Neuronal stem cell (in vitro differentiated cells): Measurements from ENCODE around the gene NCOA3.
"Not testable (repeated sequence)": the region's sequence is repeated elsewhere in the genome, so short reads cannot be mapped to it uniquely, and the experiment has no call there.

Source experiments
- DNase-seq: peaks from one replicate; pipeline ENCODE4 v3.0.0-alpha.2; 2013; ENCODE audit warnings: low spot score
- H2AFZ ChIP-seq: one replicate; pipeline ENCODE4 v1.6.1; 2013; ENCODE audit warnings: mild to moderate bottlenecking, low read length, inconsistent platforms
- H2AK5ac ChIP-seq: 2 replicates; pipeline ENCODE4 v1.6.1; 2013; ENCODE audit warnings: low read depth, mild to moderate bottlenecking, inconsistent platforms, low read length, moderate library complexity, mixed read lengths
- H2BK120ac ChIP-seq: 2 replicates; pipeline ENCODE4 v1.6.1; 2013; ENCODE audit warnings: low read depth, mild to moderate bottlenecking, inconsistent platforms, low read length, moderate library complexity, mixed read lengths
- H2BK12ac ChIP-seq: one replicate; pipeline ENCODE4 v1.6.1; 2013; ENCODE audit warnings: low read length, inconsistent platforms
- H2BK15ac ChIP-seq: 2 replicates; pipeline ENCODE4 v1.6.1; 2013; ENCODE audit warnings: mild to moderate bottlenecking, low read length, inconsistent platforms, mixed read lengths
- H2BK5ac ChIP-seq: one replicate; pipeline ENCODE4 v1.6.1; 2013; ENCODE audit warnings: inconsistent platforms, mild to moderate bottlenecking, low read length, moderate library complexity
- H3K14ac ChIP-seq: one replicate; pipeline ENCODE4 v1.6.1; 2013; ENCODE audit warnings: low read length, inconsistent platforms
- H3K18ac ChIP-seq: 2 replicates; pipeline ENCODE4 v1.6.1; 2013; ENCODE audit warnings: low read length, inconsistent platforms
- H3K23ac ChIP-seq: 2 replicates; pipeline ENCODE4 v1.6.1; 2013; ENCODE audit warnings: low read depth, mild to moderate bottlenecking, mixed read lengths, low read length, inconsistent platforms; ENCODE audit not compliant: poor library complexity
- H3K27ac ChIP-seq: replicated peaks from 3 replicates; pipeline ENCODE4 v1.5.1; 2013; ENCODE audit warnings: low read length, inconsistent platforms
- H3K27me3 ChIP-seq, 3 experiments: 2 replicates each; pipeline ENCODE4 v1.6.1; 2013; ENCODE audit warnings: low read length in 3 of 3, mild to moderate bottlenecking in 2 of 3, inconsistent platforms in 1 of 3, low read depth in 1 of 3, mixed read lengths in 1 of 3, moderate library complexity in 1 of 3; ENCODE audit not compliant: control insufficient read depth in 3 of 3, insufficient read depth in 3 of 3
- H3K36me3 ChIP-seq, 2 donors: replicated peaks in 1 of 2; 2 replicates each; pipeline ENCODE4 v1.6.1; 2013; ENCODE audit warnings: low read length in 2 of 2; ENCODE audit not compliant: control insufficient read depth in 2 of 2, insufficient read depth in 2 of 2
- H3K4ac ChIP-seq: 2 replicates; pipeline ENCODE4 v1.6.1; 2013; ENCODE audit warnings: inconsistent platforms, mild to moderate bottlenecking, low read length, moderate library complexity
- H3K4me1 ChIP-seq, 2 donors: 1 replicate in 1 of 2; 2 replicates in 1 of 2; pipeline ENCODE4 v1.6.1; 2013; ENCODE audit warnings: low read length in 2 of 2, low read depth in 1 of 2; ENCODE audit not compliant: control insufficient read depth in 2 of 2, insufficient read depth in 1 of 2
- H3K4me2 ChIP-seq: one replicate; pipeline ENCODE4 v1.6.1; 2013; ENCODE audit warnings: mild to moderate bottlenecking, low read length, inconsistent platforms; ENCODE audit not compliant: insufficient read depth, poor library complexity, severe bottlenecking
- H3K4me3 ChIP-seq, 2 donors: 2 replicates each; pipeline ENCODE4 v1.5.1; 2013; ENCODE audit warnings: low read length in 2 of 2, mild to moderate bottlenecking in 2 of 2, inconsistent platforms in 1 of 2, moderate library complexity in 1 of 2
- H3K79me1 ChIP-seq: one replicate; pipeline ENCODE4 v1.6.1; 2013; ENCODE audit warnings: low read depth, mild to moderate bottlenecking, inconsistent platforms, low read length, moderate library complexity
- H3K9ac ChIP-seq: one replicate; pipeline ENCODE4 v1.6.1; 2013; ENCODE audit warnings: mild to moderate bottlenecking, low read depth, low read length, inconsistent platforms; ENCODE audit not compliant: poor library complexity
- H3K9me3 ChIP-seq, 2 donors: replicated peaks in 1 of 2; 2 replicates each; pipeline versions ENCODE3 to v1.6.1; 2013; ENCODE audit warnings: low read length in 2 of 2, mild to moderate bottlenecking in 2 of 2, inconsistent platforms in 1 of 2, low read depth in 1 of 2, mixed read lengths in 1 of 2, moderate library complexity in 1 of 2; ENCODE audit not compliant: control insufficient read depth in 2 of 2, insufficient read depth in 1 of 2
- H4K8ac ChIP-seq: one replicate; pipeline ENCODE4 v1.6.1; 2013; ENCODE audit warnings: low read depth, mild to moderate bottlenecking, inconsistent platforms, low read length, moderate library complexity
- H4K91ac ChIP-seq: one replicate; pipeline ENCODE4 v1.6.1; 2013; ENCODE audit warnings: low read length, low read depth, mild to moderate bottlenecking, inconsistent platforms; ENCODE audit not compliant: poor library complexity
- WGBS, 2 donors: extraction: QIAGEN DNeasy Blood & Tissue Kit; methylation state at CpG; one replicate each; pipeline ENCODE4 v1.1.7; 2013; ENCODE audit warnings: missing lambda C conversion rate in 2 of 2, mixed read lengths in 1 of 2; ENCODE audit not compliant: insufficient read length in 2 of 2, insufficient replicate concordance in 1 of 2; ENCODE audit errors: extremely low coverage in 2 of 2; 5-methylcytosine and 5-hydroxymethylcytosine counted together

The NCOA3 gene

DNA sequence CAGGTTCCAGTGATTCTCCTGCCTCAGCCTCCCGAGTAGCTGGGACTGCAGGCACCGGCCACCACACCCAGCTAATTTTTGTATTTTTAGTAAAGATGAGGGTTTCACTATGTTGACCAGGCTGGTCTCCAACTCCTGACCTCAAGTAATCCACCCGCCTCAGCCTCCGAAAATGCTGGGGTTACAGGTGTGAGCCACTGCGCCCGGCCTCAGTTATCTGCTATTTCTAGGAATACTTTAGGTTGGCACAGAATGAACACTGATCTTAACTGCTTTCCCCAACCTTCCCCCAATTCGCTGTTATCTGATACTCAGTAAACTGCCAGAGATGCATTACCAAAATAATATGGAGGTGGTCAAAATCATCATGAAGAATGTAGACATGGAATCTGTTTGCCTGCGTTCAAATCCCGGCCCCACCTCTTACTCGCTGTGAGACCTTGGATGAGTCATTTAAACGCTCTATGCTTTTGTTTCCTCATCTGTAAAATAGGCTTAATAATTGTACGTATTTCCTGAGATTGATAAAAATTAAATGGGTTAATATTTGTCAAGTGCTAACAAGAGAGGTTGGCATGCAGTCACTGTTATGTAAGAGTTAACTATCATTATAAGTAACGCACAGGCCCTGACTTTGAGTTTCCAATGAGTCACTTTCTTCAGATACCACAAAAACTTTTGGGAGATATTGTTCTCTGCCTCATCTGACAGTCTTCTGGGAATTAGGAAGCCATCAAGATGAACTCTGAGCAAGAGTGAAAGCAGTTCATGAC, 44.5 kb upstream of the NCOA3 start:
- WGBS, 2 donors, result no CpG with 5 or more reads among the region's 13 CpGs
- no peak for DNase-seq
- no peak overlapping the region for H3K4ac ChIP-seq

DNA sequence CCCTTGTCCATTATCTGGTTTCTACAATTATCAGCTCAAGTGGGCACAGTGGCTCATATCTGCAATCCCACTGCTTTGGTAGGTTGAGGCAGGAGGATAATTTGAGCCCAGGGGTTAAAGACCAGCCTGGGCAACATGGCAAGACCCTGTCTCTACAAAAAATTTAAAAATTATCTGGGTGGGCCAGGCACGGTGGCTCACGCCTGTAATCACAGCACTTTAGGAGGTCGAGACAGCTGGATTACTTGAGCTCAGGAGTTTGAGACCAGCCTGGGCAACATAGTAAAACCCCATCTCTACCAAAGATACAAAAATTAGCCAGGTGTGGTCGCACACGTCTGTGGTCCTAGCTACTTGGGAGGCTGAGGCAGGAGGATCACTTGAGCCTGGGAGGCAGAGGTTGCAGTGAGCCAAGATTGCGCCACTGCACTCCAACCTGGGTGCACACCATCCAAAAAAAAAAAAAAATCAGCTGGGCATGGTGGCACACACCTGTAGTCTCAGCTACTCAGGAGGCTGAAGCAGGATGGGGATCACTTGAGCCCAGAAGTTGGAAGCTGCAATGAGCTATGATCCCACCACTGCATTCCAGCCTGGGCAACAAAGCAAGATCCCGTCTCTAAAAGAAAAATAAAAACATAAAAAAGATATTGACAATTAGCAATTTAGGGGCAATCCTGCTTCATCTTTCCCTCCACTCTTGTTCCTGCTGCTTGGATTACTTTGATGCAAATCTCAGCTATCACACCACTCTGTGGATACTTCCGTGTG, 43.2 kb upstream of the NCOA3 start:
- H2BK120ac ChIP-seq, DNase-seq, H3K4me1 ChIP-seq, H3K4me2 ChIP-seq, H3K79me1 ChIP-seq, H2BK12ac ChIP-seq, H3K23ac ChIP-seq, H3K18ac ChIP-seq, H2BK15ac ChIP-seq, H4K91ac ChIP-seq, H3K27ac ChIP-seq, H3K4me3 ChIP-seq, H3K14ac ChIP-seq, H2AK5ac ChIP-seq, H2BK5ac ChIP-seq, H3K36me3 ChIP-seq, H3K9ac ChIP-seq, H3K27me3 ChIP-seq, H3K9me3 ChIP-seq, H2AFZ ChIP-seq, H4K8ac ChIP-seq, H3K4ac ChIP-seq: not testable (repeated sequence)
- WGBS, 2 donors, result no CpG with 5 or more reads among the region's 8 CpGs

More for the DNA sequence above, 44.5 kb upstream of the NCOA3 start:
- Histone ChIP-seq H2AK5ac (no peak overlapping the region), H3K23ac (no peak overlapping the region), H3K18ac (no peak overlapping the region), H2BK5ac (no peak overlapping the region), H3K27me3 (peaks cover 0 to 3% (median 0%) of the 10 kb centered on the region in 3 experiments), H3K4me3 (no peak overlapping the region), H2BK15ac (no peak overlapping the region), H3K9me3 (no peaks in the 10 kb centered on the region), H3K9ac (no peak overlapping the region), H4K91ac (no peak overlapping the region), H2AFZ (no peak overlapping the region), H2BK12ac (no peak overlapping the region), H3K36me3 (no peaks in the 10 kb centered on the region), H2BK120ac (no peak overlapping the region), H4K8ac (no peak overlapping the region), H3K4me2 (no peak overlapping the region), H3K79me1 (no peaks in the 10 kb centered on the region), H3K4me1 (peaks cover 0 to 2% of the 10 kb centered on the region in 2 donors), H3K14ac (no peak overlapping the region), H3K27ac (no peak overlapping the region)

DNA sequence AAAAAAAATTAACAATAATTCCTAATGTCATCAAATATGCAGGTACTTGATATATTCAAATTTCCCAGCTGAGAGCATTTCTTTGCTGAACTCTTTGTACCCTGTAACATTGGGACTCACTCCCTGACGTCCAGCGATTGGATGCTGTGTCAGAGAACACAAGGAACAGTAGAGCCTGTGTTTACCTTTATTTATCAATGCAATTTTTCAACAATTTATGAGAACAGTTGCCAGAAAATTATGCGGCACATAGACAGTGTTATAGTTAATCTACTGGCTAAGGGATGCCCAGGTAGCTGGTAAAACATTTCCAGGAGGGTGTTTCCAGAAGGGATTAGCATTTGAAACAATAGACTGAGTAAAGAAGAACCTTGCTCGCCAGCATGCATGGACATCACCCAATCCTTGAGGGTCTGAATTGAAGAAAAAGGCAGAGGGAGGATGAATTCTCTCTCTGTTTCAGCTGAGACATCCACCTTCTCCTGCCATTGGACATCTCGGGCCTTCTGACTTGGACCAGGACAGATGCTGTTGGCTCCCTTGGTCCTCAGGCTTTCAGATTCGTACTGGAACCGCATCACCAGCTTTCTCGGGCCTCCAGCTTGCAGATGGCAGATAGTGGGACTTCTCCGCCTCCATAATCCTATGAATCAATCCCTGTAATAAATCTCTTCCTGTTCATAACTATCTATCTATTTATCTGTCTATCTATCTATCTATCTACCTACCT, 42.2 kb upstream of the NCOA3 start:
- H4K91ac ChIP-seq, result no peak overlapping the region
- H3K4me3 ChIP-seq, result no peak overlapping the region
- H4K8ac ChIP-seq, result no peak overlapping the region
- H2AK5ac ChIP-seq, result no peak overlapping the region
- no peak overlapping the region for H3K27ac ChIP-seq
- H3K36me3 ChIP-seq, result no peaks in the 10 kb centered on the region
- no peak overlapping the region for H2AFZ ChIP-seq
- no peak overlapping the region for H3K9ac ChIP-seq
- DNase-seq, result no peak
- H2BK15ac ChIP-seq, result no peak overlapping the region
- H3K27me3 ChIP-seq, result no peaks in the 10 kb centered on the region
- no peak overlapping the region for H2BK5ac ChIP-seq
- H2BK120ac ChIP-seq, result no peak overlapping the region
- H3K4me1 ChIP-seq, result peaks cover 2% of the 10 kb centered on the region in 2 donors
- H3K4ac ChIP-seq, result no peak overlapping the region
- no peak overlapping the region for H2BK12ac ChIP-seq
- no peak overlapping the region for H3K4me2 ChIP-seq
- H3K9me3 ChIP-seq, result no peaks in the 10 kb centered on the region
- H3K18ac ChIP-seq, result no peak overlapping the region
- no peaks in the 10 kb centered on the region for H3K79me1 ChIP-seq
- H3K14ac ChIP-seq, result no peak overlapping the region
- WGBS, 2 donors, result no CpG with 5 or more reads among the region's 9 CpGs
- H3K23ac ChIP-seq, result no peak overlapping the region

DNA sequence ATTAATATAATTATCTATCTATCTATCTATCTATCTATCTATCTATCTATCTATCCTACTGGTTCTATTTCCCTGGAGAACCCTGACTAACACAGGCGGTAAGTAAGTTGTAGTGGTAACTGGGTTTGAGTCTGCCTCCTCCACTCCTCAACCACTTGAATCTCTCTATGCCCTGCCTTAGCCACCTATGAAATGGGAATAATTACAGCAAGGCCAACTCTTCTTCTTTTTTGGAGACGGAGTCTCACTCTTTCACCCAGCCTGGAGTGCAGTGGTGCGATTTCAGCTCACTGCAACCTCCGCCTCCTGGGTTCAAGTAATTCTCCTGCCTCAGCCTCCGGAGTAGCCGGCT, 41.0 kb upstream of the NCOA3 start:
- no CpG with 5 or more reads among the region's 6 CpGs for WGBS, 2 donors
- H3K27me3 ChIP-seq, result not testable (repeated sequence)

More for the DNA sequence above, 41.0 kb upstream of the NCOA3 start:
- H3K36me3 ChIP-seq, H2BK12ac ChIP-seq, H4K8ac ChIP-seq, H3K79me1 ChIP-seq, H3K9ac ChIP-seq, H3K4me1 ChIP-seq, H4K91ac ChIP-seq, H3K14ac ChIP-seq, H2AFZ ChIP-seq, DNase-seq, H3K23ac ChIP-seq, H2AK5ac ChIP-seq, H3K27ac ChIP-seq, H3K4ac ChIP-seq, H3K4me2 ChIP-seq, H3K4me3 ChIP-seq, H3K9me3 ChIP-seq, H2BK15ac ChIP-seq, H2BK120ac ChIP-seq, H3K18ac ChIP-seq, H2BK5ac ChIP-seq: not testable (repeated sequence)
